ENCODE measurements around the gene LMF1.

Gene LMF1

GRCh38 chr16:920051-920681 lies 50.6 kb downstream of the LMF1 start:
- TF ChIP-seq, protein P1, sequence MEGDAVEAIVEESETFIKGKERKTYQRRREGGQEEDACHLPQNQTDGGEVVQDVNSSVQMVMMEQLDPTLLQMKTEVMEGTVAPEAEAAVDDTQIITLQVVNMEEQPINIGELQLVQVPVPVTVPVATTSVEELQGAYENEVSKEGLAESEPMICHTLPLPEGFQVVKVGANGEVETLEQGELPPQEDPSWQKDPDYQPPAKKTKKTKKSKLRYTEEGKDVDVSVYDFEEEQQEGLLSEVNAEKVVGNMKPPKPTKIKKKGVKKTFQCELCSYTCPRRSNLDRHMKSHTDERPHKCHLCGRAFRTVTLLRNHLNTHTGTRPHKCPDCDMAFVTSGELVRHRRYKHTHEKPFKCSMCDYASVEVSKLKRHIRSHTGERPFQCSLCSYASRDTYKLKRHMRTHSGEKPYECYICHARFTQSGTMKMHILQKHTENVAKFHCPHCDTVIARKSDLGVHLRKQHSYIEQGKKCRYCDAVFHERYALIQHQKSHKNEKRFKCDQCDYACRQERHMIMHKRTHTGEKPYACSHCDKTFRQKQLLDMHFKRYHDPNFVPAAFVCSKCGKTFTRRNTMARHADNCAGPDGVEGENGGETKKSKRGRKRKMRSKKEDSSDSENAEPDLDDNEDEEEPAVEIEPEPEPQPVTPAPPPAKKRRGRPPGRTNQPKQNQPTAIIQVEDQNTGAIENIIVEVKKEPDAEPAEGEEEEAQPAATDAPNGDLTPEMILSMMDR (IDR thresholded peaks at IDR 0.05; ENCODE audit: control insufficient read depth, extremely low read depth, insufficient read depth) = no peak
- no peak for DNase-seq (ENCODE audit: low read depth)
- no peak overlapping the region for H3K4me3 ChIP-seq (ENCODE audit: low read depth, low read length)

GRCh38 chr16:919658-920050 lies 51.1 kb downstream of the LMF1 start:
- DNase-seq (ENCODE audit: low read depth) = no peak
- TF ChIP-seq, protein P1 (IDR thresholded peaks at IDR 0.05; ENCODE audit: control insufficient read depth, extremely low read depth, insufficient read depth) = no peak

GRCh38 chr16:918741-919657 lies 51.8 kb downstream of the LMF1 start:
- TF ChIP-seq, protein P1 (IDR thresholded peaks at IDR 0.05; ENCODE audit: control insufficient read depth, extremely low read depth, insufficient read depth) = no peak

More at GRCh38 chr16:919658-920050, 51.1 kb downstream of the LMF1 start:
- H3K4me3 ChIP-seq (ENCODE audit: low read depth, low read length) = no peak overlapping the region

DNA sequence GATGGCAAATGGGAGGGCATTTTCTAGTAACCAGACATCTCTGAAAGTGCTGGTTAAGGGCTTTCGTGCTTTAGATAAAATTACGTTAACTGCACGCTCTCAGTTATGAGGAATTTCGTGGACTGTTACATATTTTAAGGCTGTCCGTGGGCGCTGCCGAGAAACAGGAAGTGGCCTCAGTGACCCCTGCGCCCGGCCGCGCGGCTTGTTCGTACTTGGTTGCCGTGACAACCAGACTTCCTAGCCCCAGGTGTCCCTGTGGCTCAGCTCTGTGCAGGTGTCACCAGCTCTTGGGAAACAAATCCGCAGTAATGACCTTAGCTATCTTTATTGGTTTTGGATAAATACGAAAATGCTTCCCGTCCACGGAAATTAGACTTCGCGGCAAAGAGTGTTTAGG lies 52.7 kb downstream of the LMF1 start:
- DNase-seq (ENCODE audit: low read depth) = no peak
- H3K4me3 ChIP-seq (ENCODE audit: low read depth, low read length) = no peak overlapping the region
- TF ChIP-seq, protein P1 (IDR thresholded peaks at IDR 0.05; ENCODE audit: control insufficient read depth, extremely low read depth, insufficient read depth) = no peak

More at GRCh38 chr16:918741-919657, 51.8 kb downstream of the LMF1 start:
- no peak overlapping the region for H3K4me3 ChIP-seq (ENCODE audit: low read depth, low read length)
- no peak for DNase-seq (ENCODE audit: low read depth)

DNA sequence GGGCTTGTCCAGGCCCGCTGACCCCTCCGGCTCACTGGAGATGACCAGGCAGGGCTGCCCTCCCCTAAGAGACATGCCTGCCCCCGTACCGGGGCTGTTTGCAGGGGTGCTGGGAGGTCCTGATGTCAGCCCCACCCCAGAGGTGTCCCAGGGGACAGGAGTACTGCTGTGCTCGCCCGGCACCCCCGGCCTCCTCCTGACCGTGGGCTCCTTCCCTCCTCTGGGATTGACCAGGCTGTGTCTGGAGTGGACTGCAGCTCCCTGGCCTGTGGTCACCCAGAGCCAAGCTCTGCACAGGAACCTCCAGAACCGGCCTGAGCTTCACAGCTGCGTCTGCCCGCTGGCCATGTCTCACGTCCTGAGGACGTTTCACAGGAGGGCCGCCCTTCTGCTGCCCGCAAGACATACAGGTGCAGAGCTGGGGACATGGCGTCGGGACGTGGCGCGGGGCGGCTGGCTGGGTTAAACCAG lies 53.2 kb downstream of the LMF1 start:
- no peak overlapping the region for H3K4me3 ChIP-seq (ENCODE audit: low read depth, low read length)
- no peak for DNase-seq (ENCODE audit: low read depth)
- TF ChIP-seq, protein P1 (IDR thresholded peaks at IDR 0.05; ENCODE audit: control insufficient read depth, extremely low read depth, insufficient read depth) = no peak

GRCh38 chr16:916035-916799 lies 54.6 kb downstream of the LMF1 start:
- DNase-seq (ENCODE audit: low read depth) = no peak
- TF ChIP-seq, protein P1 (IDR thresholded peaks at IDR 0.05; ENCODE audit: control insufficient read depth, extremely low read depth, insufficient read depth) = no peak
- no peak overlapping the region for H3K4me3 ChIP-seq (ENCODE audit: low read depth, low read length)

Measured in LNCaP clone FGC (cell line).